ENCODE measurements around the gene DBP. TPM values are rescaled to one million over a fixed set of nuclear protein-coding genes. Genes with fewer than 3 reads are reported as not detected.

DBP gene
- total and polyA plus RNA-seq, 2 of the 13 experiments (the other 11 are each of a cell fraction or from before 2014, with no cell fraction given) = 1.7 to 5.8 TPM

DNA sequence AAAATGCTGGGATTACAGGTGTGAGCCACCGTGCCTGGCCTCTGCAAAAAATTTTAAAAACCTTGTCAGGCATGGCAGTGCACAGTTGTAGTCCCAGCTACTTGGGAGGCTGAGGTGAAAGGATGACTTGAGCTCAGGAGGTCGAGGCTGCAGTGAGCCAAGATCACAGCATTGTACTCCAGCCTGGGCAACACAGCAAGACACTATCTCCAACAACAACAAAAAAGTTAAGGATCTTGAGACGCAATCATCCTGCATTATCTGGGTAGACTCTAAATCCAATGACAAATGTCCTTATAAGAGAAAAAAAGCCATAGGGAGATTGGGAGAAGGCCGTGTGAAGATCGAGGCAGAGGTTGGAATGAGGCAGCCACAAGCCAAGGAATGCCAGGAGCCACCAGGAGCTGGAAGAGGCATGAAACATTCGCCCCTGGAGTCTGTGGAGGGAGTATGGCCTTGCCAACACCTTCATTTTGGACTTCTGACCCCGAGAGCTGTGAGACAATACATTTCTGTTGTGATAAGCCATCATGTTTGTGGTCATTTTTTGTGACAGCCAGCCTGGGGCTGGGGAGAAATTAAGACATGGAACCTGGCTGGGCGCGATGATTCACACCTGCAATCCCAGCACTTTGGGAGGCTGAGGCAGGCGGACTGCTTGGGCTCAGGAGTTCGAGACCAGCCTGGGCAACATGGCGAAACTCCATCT, 13.9 kb upstream of the DBP start (continued):
- TF ChIP-seq, protein P1, sequence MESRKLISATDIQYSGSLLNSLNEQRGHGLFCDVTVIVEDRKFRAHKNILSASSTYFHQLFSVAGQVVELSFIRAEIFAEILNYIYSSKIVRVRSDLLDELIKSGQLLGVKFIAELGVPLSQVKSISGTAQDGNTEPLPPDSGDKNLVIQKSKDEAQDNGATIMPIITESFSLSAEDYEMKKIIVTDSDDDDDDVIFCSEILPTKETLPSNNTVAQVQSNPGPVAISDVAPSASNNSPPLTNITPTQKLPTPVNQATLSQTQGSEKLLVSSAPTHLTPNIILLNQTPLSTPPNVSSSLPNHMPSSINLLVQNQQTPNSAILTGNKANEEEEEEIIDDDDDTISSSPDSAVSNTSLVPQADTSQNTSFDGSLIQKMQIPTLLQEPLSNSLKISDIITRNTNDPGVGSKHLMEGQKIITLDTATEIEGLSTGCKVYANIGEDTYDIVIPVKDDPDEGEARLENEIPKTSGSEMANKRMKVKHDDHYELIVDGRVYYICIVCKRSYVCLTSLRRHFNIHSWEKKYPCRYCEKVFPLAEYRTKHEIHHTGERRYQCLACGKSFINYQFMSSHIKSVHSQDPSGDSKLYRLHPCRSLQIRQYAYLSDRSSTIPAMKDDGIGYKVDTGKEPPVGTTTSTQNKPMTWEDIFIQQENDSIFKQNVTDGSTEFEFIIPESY (CRISPR knock-in tag; IDR thresholded peaks at IDR 0.05) = peak; percentile 72; the same call in 1 of the 2 replicates
- TF ChIP-seq HMGA1 (CRISPR knock-in tag; conservative IDR thresholded peaks at IDR 0.05) (no peak), TBX2 (CRISPR knock-in tag; IDR thresholded peaks at IDR 0.05; ENCODE audit: borderline replicate concordance) (peak; percentile 60; the same call in 1 of the 2 replicates), REL (CRISPR knock-in tag; conservative IDR thresholded peaks at IDR 0.05) (no peak), SOX6 (IDR thresholded peaks at IDR 0.05) (no peak), SOX6 (CRISPR knock-in tag; IDR thresholded peaks at IDR 0.05) (peak; percentile 74), SOX13 (IDR thresholded peaks at IDR 0.05) (no peak), SOX13 (CRISPR knock-in tag; conservative IDR thresholded peaks at IDR 0.05 in 1 of 2, IDR thresholded peaks at IDR 0.05 in 1 of 2) (peak in 1 of 2 experiments; percentile 60; a peak in 1 of 4 replicates)
- TF ChIP-seq, protein P2, sequence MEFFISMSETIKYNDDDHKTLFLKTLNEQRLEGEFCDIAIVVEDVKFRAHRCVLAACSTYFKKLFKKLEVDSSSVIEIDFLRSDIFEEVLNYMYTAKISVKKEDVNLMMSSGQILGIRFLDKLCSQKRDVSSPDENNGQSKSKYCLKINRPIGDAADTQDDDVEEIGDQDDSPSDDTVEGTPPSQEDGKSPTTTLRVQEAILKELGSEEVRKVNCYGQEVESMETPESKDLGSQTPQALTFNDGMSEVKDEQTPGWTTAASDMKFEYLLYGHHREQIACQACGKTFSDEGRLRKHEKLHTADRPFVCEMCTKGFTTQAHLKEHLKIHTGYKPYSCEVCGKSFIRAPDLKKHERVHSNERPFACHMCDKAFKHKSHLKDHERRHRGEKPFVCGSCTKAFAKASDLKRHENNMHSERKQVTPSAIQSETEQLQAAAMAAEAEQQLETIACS (CRISPR knock-in tag; IDR thresholded peaks at IDR 0.05) = no peak

DNA sequence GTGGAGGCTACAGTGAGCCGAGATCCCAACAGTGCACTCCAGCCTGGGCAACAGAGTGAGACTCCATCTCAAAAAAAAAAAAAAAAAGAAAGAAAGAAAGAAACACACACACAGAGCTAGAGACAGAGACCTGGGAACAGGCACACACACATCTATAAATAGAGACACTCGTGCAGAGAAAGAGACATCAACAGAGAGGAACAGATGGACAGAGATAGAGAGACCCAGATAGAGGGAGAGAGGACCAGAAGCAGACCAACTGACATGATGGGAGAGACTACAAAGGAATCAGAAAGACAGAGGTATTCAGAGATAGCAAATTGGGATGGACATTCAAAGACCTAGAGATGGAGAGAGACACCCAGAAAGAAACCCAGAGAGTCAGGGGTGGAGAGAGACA, 11.0 kb upstream of the DBP start:
- Histone ChIP-seq H3K79me2 (ENCODE audit: insufficient read depth, low read length) (no peaks in the 10 kb centered on the region), H3K4me1 (ENCODE audit: insufficient read depth, low read length) (peaks cover 29% of the 10 kb centered on the region), H3K4me2 (ENCODE audit: low read depth, low read length) (no peak overlapping the region), H3K36me3 (replicated peaks in 1 of 2; ENCODE audit: control insufficient read depth in 1 of 2, insufficient read depth in 2 of 2, low read length in 2 of 2) (no peaks in the 10 kb centered on the region), H3K4me3 (replicated peaks in 1 of 3; ENCODE audit: insufficient read depth in 1 of 3, low read depth in 2 of 3, low read length in 3 of 3) (no peak overlapping the region), H3K27me3 (ENCODE audit: control insufficient read depth in 1 of 2, insufficient read depth in 2 of 2, low read length in 2 of 2) (peaks cover 0 to 1% of the 10 kb centered on the region in 2 experiments; a peak in 2 of 5 replicates), H3K9me3 (ENCODE audit: low read length) (no peaks in the 10 kb centered on the region), H3K27ac (ENCODE audit: extremely low read length, insufficient read depth, low read length) (no peak overlapping the region), H4K20me1 (ENCODE audit: insufficient read depth, low read length) (no peaks in the 10 kb centered on the region), H3K9ac (ENCODE audit: insufficient read depth, low read depth, low read length) (no peak overlapping the region), H2AFZ (ENCODE audit: low read length) (no peak overlapping the region)
- ATAC-seq (no peak), FAIRE-seq (no peak), DNase-seq (ENCODE audit: low spot score) (no peak)
- intact Hi-C loops (cut with micrococcal nuclease; ENCODE audit: unreplicated experiment) = no loop called here
- WGBS (ENCODE audit: low lambda C conversion rate) = 24% methylated on average over 2 of the region's 2 CpGs
- no TSS peak for BruUV-seq (replicated peaks)
- TF ChIP-seq ZNF792 (CRISPR knock-in tag; IDR thresholded peaks at IDR 0.05) = no peak
- TF ChIP-seq JUN (CRISPR knock-in tag; IDR thresholded peaks at IDR 0.05) = no peak
- TF ChIP-seq, protein P3, sequence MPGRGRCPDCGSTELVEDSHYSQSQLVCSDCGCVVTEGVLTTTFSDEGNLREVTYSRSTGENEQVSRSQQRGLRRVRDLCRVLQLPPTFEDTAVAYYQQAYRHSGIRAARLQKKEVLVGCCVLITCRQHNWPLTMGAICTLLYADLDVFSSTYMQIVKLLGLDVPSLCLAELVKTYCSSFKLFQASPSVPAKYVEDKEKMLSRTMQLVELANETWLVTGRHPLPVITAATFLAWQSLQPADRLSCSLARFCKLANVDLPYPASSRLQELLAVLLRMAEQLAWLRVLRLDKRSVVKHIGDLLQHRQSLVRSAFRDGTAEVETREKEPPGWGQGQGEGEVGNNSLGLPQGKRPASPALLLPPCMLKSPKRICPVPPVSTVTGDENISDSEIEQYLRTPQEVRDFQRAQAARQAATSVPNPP (CRISPR knock-in tag; IDR thresholded peaks at IDR 0.05) = no peak
- TF ChIP-seq HDAC6 (IDR thresholded peaks at IDR 0.05; ENCODE audit: low read depth, low read length) = no peak
- TF ChIP-seq ZBTB7A (CRISPR knock-in tag; IDR thresholded peaks at IDR 0.05) = no peak
- no peak for TF ChIP-seq ZSCAN20 (CRISPR knock-in tag; IDR thresholded peaks at IDR 0.05; ENCODE audit: borderline replicate concordance)
- TF ChIP-seq, protein P4, sequence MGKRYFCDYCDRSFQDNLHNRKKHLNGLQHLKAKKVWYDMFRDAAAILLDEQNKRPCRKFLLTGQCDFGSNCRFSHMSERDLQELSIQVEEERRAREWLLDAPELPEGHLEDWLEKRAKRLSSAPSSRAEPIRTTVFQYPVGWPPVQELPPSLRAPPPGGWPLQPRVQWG (CRISPR knock-in tag; IDR thresholded peaks at IDR 0.05; ENCODE audit: borderline replicate concordance, low read depth) = no peak
- no peak for TF ChIP-seq TCF12 (IDR thresholded peaks at IDR 0.05)
- no peak for TF ChIP-seq TCF12 (CRISPR knock-in tag; IDR thresholded peaks at IDR 0.05)
- TF ChIP-seq EZH2 (conservative IDR thresholded peaks at IDR 0.05; ENCODE audit: low read depth, low read length) = no peak
- POLR2A ChIA-PET = no interaction called here
- CTCF ChIA-PET (ENCODE audit: low intra/inter-chr PET ratio, low total read pairs) = no interaction called here
- in situ Hi-C loops (cut with HindIII; ENCODE audit: extremely low pct_ligation_motif_present, low pct_unique_long_range_greater_than_20kb) = loop anchor here (5.0 kb wide), 2 partner anchors 139 to 194 kb away; no protein-coding TSS in a partner anchor

Data from HepG2 (cell line).